Activated naive CD4-positive, alpha-beta T cell treated with anti-CD3 and anti-CD28 coated beads for 36 hours (primary cell): ENCODE results near the gene ATG4B. TPM values are rescaled to one million over a fixed set of nuclear protein-coding genes. Genes with fewer than 3 reads are reported as not detected.
A peak's percentile ranks its signal among the peaks of the same experiment; 100 is the strongest.

Source experiments
- CTCF ChIA-PET: fragments of 350-600 bp; sonication (Branson Sonifier 250); formaldehyde crosslinking; loops from one replicate; lab custom pipeline; 2021; ENCODE audit warnings: antibody characterized with exemption; lab: Charles Lee
- DNase-seq: peaks from one replicate; pipeline ENCODE4 v3.0.0-alpha.2; 2020
- H3K27ac Mint-ChIP-seq: one replicate; pipeline ENCODE4 v1.8.0; 2021; ENCODE audit warnings: mild to moderate bottlenecking, mixed read lengths
- H3K27me3 Mint-ChIP-seq: one replicate; pipeline ENCODE4 v1.8.0; 2021; ENCODE audit warnings: low read depth, mixed read lengths
- H3K36me3 Mint-ChIP-seq: one replicate; pipeline ENCODE4 v1.8.0; 2021; ENCODE audit warnings: low read depth, mixed read lengths
- H3K4me1 Mint-ChIP-seq: one replicate; pipeline ENCODE4 v1.8.0; 2021; ENCODE audit warnings: low read depth, mixed read lengths
- H3K4me3 Mint-ChIP-seq: one replicate; pipeline ENCODE4 v1.8.0; 2021; ENCODE audit warnings: mild to moderate bottlenecking, moderate library complexity, mixed read lengths
- H3K9me3 Mint-ChIP-seq: one replicate; pipeline ENCODE4 v1.8.0; 2021; ENCODE audit warnings: mixed read lengths
- intact Hi-C: fragments of 100-400 bp; cut with micrococcal nuclease; formaldehyde crosslinking; loops from one replicate; pipeline ENCODE4 v1.15.1; 2023
- total RNA-seq, 2 experiments: library from RNA; stranded (reverse); gene quantifications; one replicate each; pipeline ENCODE4 v1.2.3, GENCODE V29; 2021

ATG4B gene
- total RNA-seq, 2 experiments from 2014 or later: 71.5 to 82.5 TPM

DNA sequence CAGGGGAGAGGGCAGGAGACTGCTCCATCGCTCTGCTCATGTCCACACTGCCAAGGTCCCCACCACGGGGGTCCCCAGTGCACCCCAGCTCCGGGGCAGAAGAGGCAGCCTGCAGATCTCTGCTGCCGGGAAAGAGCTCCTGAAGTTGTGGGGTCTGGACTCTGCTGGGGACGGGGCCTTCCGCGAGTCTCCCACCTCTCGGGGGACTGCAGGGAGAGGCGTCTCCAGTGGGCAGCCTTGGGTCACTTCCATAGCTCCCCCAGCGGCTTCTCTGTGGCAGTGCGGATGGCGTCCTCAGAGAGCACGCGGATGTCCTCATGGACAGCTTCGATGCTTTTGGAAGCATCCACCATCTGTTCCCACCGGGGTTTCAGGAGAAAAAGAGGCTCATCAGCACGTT, 38.4 kb downstream of the ATG4B start:
- no peaks in the 10 kb centered on the region for H3K9me3 Mint-ChIP-seq
- peaks cover 3% of the 10 kb centered on the region for H3K4me1 Mint-ChIP-seq
- no peak overlapping the region for H3K4me3 Mint-ChIP-seq
- CTCF ChIA-PET: interaction anchor here (0.5 kb wide), 1 partner anchor 597 kb away, joined by 3 read pairs; no protein-coding TSS in a partner anchor
- H3K36me3 Mint-ChIP-seq: peaks cover 20% of the 10 kb centered on the region
- H3K27ac Mint-ChIP-seq: no peak overlapping the region
- H3K27me3 Mint-ChIP-seq: no peaks in the 10 kb centered on the region
- intact Hi-C loops: no loop called here
- no peak for DNase-seq

DNA sequence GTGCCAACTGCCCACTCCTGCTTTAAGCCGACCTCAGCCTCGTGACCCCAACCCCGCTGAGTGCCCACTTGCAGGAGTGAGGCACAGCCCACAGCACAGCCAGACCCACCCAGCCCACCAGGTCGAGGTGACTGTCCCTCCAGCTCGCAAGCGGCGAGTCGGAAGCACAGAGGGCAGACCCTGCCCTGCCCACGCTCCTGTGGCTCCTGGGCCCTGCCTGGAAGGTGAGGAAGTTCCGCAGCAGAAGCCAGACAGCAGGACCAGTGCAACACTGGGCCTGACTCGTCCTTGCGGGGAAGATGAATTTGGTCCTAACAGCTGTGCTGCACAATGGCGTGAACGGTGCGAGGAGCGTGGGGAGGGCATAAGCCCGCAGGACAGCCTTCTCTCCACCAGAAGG, 39.2 kb downstream of the ATG4B start:
- Mint-ChIP-seq H3K36me3 (peaks cover 24% of the 10 kb centered on the region), H3K9me3 (no peaks in the 10 kb centered on the region), H3K4me3 (no peak overlapping the region), H3K4me1 (peaks cover 3% of the 10 kb centered on the region), H3K27me3 (no peaks in the 10 kb centered on the region), H3K27ac (no peak overlapping the region)
- no peak for DNase-seq
- CTCF ChIA-PET: no interaction called here
- intact Hi-C loops: no loop called here

DNA sequence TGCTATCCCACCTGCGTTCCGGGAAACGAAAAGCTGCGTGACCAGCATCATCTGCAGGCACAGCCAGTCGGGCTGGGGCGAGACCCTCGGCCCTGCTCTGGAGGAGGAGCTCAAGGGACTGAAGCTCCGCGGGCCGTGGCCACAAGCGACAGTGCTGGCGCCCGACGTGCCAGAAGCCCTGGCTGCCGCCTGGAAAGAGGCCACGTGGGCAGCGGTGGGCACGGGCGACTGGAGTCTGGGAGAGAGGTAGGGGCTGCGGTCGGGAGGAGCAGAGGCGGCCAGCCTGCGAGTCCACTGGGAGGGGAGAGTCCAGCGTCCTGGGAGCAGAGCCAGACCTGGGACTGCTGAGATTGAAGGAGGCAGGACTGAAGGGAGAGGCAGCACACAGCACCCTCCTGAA, 39.9 kb downstream of the ATG4B start:
- Mint-ChIP-seq H3K27me3 (no peaks in the 10 kb centered on the region), H3K36me3 (peaks cover 30% of the 10 kb centered on the region), H3K4me1 (peaks cover 3% of the 10 kb centered on the region), H3K9me3 (no peaks in the 10 kb centered on the region), H3K27ac (no peak overlapping the region), H3K4me3 (no peak overlapping the region)
- no peak for DNase-seq
- intact Hi-C loops: no loop called here
- CTCF ChIA-PET: no interaction called here

DNA sequence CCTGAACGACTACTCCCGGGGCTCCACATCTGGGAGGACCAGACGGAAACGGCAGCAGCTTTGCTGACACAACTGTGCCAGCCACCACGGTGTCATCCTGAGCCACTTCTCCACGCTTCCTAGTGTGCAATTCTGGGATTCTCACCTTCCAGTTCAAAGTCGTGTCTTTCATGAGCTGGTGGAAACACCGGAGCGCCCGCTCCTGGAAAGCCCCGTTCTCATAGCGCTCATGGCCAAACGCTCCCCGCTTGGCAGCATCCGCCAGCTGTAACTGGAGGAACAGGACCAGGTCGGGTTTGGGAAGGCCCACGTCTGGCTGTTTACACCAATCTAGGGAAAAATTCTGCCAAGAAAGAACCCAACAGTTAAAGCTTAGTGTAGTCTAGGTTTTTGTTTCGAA, 40.8 kb downstream of the ATG4B start:
- H3K4me3 Mint-ChIP-seq: no peak overlapping the region
- DNase-seq: no peak
- no peak overlapping the region for H3K27ac Mint-ChIP-seq
- no peaks in the 10 kb centered on the region for H3K27me3 Mint-ChIP-seq
- H3K36me3 Mint-ChIP-seq: peaks cover 34% of the 10 kb centered on the region
- intact Hi-C loops: no loop called here
- H3K4me1 Mint-ChIP-seq: peaks cover 3% of the 10 kb centered on the region
- H3K9me3 Mint-ChIP-seq: no peaks in the 10 kb centered on the region
- CTCF ChIA-PET: interaction anchor here (1.3 kb wide), 1 partner anchor 23 kb away, joined by 3 read pairs; the partner anchor contains the start of gene ING5

DNA sequence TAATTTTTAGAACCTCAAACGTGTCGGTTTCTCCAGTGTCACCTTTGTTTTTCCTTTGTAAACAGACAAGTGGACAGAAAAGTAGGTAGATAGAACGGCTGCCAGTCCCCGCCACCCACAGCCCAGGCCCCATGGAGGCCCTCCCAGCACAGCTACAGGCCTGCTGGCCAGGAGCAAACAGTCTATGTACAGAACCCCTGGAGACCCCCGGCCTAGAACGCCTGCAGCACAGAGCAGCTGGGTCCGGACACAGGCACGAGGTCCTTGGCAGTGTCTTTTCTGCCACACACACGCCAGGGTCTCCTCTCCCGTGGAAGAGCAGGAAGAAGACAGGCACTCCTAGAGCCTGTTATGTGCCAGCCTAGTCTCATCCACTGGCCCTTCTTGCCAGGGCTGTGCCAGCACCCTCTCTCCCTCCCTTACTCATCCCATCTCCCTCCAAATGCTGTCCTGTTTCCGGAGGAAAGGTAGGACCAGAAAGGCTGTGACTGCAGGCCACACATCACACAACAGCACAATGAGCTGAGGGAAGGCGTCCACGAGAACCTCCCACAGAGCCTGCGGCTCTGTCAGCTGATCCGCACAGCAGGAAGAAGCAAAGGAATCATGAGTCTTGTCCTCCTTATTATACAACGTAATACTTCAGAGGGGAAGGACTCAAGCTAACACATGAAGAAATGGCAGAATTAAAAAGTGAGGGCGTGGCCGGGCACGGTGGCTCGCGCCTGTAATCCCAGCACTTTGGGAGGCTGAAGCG, 41.5 kb downstream of the ATG4B start:
- H3K4me3 Mint-ChIP-seq: no peak overlapping the region
- no peaks in the 10 kb centered on the region for H3K9me3 Mint-ChIP-seq
- intact Hi-C loops: no loop called here
- DNase-seq: no peak
- peaks cover 3% of the 10 kb centered on the region for H3K4me1 Mint-ChIP-seq
- H3K27me3 Mint-ChIP-seq: no peaks in the 10 kb centered on the region
- H3K27ac Mint-ChIP-seq: no peak overlapping the region
- H3K36me3 Mint-ChIP-seq: peaks cover 40% of the 10 kb centered on the region
- CTCF ChIA-PET: interaction anchor here (1.3 kb wide), 1 partner anchor 23 kb away, joined by 3 read pairs; the partner anchor contains the start of gene ING5

DNA sequence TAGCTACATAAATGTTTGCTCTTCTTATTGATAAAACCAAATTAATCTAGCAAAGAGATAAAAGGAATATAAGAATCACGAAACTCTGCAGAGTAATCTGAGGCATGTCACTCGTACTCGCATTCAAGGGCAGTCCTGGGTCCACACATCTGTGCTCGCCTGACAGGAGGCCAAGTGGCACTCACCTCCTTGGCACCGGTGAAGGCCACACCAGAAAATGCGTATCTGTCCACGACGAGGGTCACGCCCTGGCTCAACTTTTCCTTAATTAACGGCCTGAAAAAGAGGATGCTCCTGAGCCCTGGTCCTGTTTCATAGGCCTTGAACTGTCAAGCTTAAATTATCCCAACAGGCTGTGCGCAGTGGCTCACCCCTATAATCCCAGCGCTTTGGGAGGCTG, 42.6 kb downstream of the ATG4B start:
- intact Hi-C loops: loop anchor here (10.0 kb wide), 1 partner anchor 535 kb away; the partner anchor contains the start of gene PASK
- no peak overlapping the region for H3K27ac Mint-ChIP-seq
- no peaks in the 10 kb centered on the region for H3K27me3 Mint-ChIP-seq
- CTCF ChIA-PET: no interaction called here
- DNase-seq: no peak
- H3K36me3 Mint-ChIP-seq: peaks cover 46% of the 10 kb centered on the region
- H3K4me3 Mint-ChIP-seq: no peak overlapping the region
- peaks cover 7% of the 10 kb centered on the region for H3K4me1 Mint-ChIP-seq
- H3K9me3 Mint-ChIP-seq: no peaks in the 10 kb centered on the region

DNA sequence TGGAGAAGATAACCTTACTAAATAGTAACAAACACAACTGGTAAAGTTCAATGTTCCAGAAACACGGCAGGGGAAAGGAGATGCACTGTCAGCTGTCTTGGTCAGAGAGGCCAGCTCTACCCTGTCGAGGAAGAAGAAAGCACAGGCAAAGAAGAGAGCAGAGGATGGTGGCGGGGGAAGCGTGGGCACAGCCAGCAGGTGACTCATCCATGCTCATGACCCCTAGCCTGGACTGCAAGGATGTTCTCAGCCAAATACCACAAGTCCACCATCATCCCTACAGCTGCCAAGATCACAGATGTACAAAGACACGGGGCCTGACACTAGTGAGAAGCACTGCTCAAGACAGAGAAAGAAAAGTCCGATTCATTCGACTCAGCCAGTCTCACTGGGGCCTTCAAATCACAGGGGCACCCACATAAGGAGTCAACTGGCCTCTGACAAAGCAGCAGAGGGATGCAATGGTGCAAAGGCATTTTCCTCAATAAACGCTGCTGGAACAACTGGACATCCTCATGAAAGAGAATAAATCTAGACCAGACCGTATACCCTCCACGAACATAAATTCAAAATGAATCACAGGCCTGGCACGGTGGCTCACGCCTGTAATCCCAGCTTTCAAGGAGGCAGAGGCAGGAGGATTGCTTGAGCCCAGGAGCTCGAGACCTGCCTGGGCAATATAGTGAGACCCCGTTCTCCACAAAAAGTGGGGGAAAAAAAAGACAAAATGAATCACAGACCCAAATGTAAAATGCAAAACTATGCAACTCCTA, 43.5 kb downstream of the ATG4B start:
- Mint-ChIP-seq H3K27ac (no peak overlapping the region), H3K27me3 (no peaks in the 10 kb centered on the region), H3K4me3 (no peak overlapping the region), H3K4me1 (peaks cover 15% of the 10 kb centered on the region), H3K36me3 (peaks cover 49% of the 10 kb centered on the region), H3K9me3 (no peaks in the 10 kb centered on the region)
- no peak for DNase-seq
- intact Hi-C loops: loop anchor here (10.0 kb wide), 1 partner anchor 536 kb away; the partner anchor contains the start of gene PASK
- CTCF ChIA-PET: no interaction called here

DNA sequence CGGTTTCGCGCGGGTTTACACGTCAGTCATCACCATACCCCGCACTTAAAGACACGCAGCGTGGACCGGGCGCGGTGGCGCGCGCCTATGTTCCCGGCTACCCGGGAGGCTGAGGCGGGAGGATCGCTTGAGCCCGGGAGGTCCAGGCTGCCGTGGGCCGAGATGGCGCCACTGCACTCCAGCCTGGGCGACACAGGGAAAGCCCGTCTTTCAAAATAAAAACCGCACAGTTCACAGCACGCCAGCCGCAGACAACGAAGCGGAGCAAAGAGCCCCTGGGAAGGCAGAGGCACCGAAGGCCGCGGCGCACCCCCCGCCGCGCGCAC, 48.8 kb downstream of the ATG4B start:
- H3K36me3 Mint-ChIP-seq: peaks cover 47% of the 10 kb centered on the region
- peaks cover 39% of the 10 kb centered on the region for H3K4me1 Mint-ChIP-seq
- intact Hi-C loops: loop anchor here (1.0 to 10.0 kb wide), 10 partner anchors 15 to 585 kb away; partner anchors contain the start of genes ATG4B, FARP2, HDLBP and PASK
- peak overlapping the region; percentile 99 for H3K4me3 Mint-ChIP-seq
- CTCF ChIA-PET: interaction anchor here (0.9 to 1.6 kb wide), 2 partner anchors 16 to 371 kb away, joined by 3 to 8 read pairs; partner anchors contain the start of gene ING5
- H3K27me3 Mint-ChIP-seq: no peaks in the 10 kb centered on the region
- DNase-seq: peak; percentile 24
- H3K27ac Mint-ChIP-seq: peak overlapping the region; percentile 87
- H3K9me3 Mint-ChIP-seq: no peaks in the 10 kb centered on the region

DNA sequence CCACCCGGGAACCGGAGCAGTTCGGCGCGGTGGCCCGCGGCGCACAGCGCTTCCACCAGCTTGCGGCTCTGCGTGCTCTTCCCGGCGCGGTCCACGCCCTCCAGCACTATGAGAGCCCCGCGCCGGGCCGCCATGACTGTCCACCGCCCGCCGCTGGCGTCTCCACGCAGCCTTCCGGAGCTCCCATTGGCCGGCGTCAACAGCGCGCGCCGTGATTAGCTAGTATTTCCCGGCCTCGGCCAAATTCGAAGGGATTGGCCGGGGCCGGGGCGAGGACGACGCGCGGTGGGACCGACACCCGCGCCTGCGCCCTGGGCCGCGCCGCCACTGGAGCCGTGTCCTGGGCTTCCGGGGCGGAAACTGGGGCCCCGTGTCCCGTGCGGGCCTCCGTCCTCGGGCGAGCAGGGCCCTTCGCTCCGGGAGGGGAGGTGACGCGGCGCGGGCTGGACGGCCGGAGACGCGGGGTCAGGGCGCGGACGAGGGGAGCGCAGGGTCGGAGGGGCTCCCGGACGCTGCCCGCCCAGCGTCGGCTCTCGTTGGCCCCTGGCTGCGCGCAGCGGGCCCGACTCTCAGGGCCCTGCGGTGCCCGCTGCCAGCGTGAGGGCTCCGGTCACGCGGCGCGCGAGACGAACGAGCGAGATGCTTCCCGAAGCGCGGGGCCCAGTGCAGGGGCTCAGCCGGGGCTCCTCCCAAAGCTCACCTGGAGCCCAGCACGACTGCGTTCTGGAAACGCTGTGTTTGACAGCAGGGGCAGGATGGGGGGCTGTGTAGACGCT, 49.3 kb downstream of the ATG4B start, which contains the start of gene DTYMK:
DTYMK (minus strand) TSS at position 166 of the 776 bp plus-strand sequence; CDS start at position 134, 32 bp downstream.
- H3K27me3 Mint-ChIP-seq: no peaks in the 10 kb centered on the region
- DNase-seq: peak; percentile 97
- peaks cover 39% of the 10 kb centered on the region for H3K4me1 Mint-ChIP-seq
- intact Hi-C loops: loop anchor here (1.0 to 10.0 kb wide), 10 partner anchors 14 to 586 kb away; partner anchors contain the start of genes ATG4B, FARP2, HDLBP and PASK
- H3K9me3 Mint-ChIP-seq: no peaks in the 10 kb centered on the region
- H3K36me3 Mint-ChIP-seq: peaks cover 44% of the 10 kb centered on the region
- CTCF ChIA-PET: interaction anchor here (0.9 to 1.6 kb wide), 3 partner anchors 15 to 372 kb away, joined by 3 to 8 read pairs (median 3); partner anchors contain the start of gene ING5
- peak within 1 kb of the TSS; percentile 94 for H3K27ac Mint-ChIP-seq
- peak within 1 kb of the TSS; percentile 99 for H3K4me3 Mint-ChIP-seq

DNA sequence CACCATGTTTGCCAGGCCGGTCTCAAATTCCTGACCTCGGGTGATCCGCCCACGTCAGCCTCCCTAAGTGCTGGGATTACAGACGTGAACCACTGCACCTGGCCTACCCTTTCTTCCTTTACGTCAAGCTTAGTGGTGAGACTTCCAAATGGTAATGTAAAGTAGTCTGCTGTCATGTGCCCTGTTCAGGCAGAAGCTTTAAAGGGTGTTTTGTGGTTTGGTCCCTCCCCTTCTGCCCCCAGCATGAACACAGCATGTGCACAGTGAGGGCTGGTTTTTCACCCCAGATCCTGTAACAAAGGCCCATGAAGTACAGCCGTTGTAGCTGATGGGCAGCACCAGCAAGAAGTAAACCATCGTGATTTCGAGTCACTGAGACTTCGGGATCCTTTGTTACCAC, 51.8 kb downstream of the ATG4B start:
- Mint-ChIP-seq H3K4me3 (peak overlapping the region; percentile 49), H3K36me3 (peaks cover 37% of the 10 kb centered on the region), H3K4me1 (peaks cover 39% of the 10 kb centered on the region), H3K27me3 (no peaks in the 10 kb centered on the region), H3K9me3 (no peaks in the 10 kb centered on the region), H3K27ac (peak overlapping the region; percentile 24)
- intact Hi-C loops: loop anchor here (5.0 to 10.0 kb wide), 4 partner anchors 278 to 545 kb away; partner anchors contain the start of genes FARP2, HDLBP, PASK and SEPTIN2
- no peak for DNase-seq
- CTCF ChIA-PET: interaction anchor here (0.7 to 2.0 kb wide), 6 partner anchors 12 to 189 kb away, joined by 3 to 5 read pairs (median 3); partner anchors contain the start of genes D2HGDH and ING5

DNA sequence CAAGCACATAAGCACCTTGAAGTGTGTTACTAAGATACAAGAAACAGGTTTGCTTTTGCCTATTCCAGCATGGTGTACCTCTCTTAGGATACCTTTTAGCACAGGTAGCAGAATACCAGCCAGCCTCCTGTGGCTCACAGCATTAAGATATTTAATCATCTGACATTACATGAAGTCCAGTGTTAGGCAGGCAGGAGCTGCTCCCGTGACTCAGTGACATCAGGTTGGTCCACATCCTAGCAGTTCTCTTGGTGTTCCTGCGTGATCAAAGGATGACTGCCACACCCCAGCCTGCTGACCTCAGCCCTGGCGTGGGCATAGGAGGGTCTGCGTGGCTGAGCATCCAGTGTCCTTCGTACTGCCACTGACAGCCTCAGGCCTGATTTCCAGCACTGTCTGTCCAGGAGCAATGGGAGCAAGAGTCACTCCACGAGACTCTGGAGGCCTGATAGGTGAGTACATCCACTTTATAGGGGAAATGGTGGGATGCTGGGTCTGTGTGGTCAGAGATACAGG, 52.8 kb downstream of the ATG4B start:
- no peaks in the 10 kb centered on the region for H3K27me3 Mint-ChIP-seq
- H3K27ac Mint-ChIP-seq: no peak overlapping the region
- DNase-seq: no peak
- intact Hi-C loops: no loop called here
- CTCF ChIA-PET: interaction anchor here (0.6 kb wide), 1 partner anchor 191 kb away, joined by 3 read pairs; no protein-coding TSS in a partner anchor
- H3K4me1 Mint-ChIP-seq: peaks cover 37% of the 10 kb centered on the region
- H3K9me3 Mint-ChIP-seq: no peaks in the 10 kb centered on the region
- peaks cover 37% of the 10 kb centered on the region for H3K36me3 Mint-ChIP-seq
- no peak overlapping the region for H3K4me3 Mint-ChIP-seq
